T1000 (cell line): ENCODE measurements around the gene MYBPC2.

Experiments
- DNase-seq: peaks from one replicate; lab custom pipeline; 2025; ENCODE audit warnings: mixed read lengths; lab: John Stamatoyannopoulos, UW

The MYBPC2 gene

GRCh38 chr19:50481351-50482149 is 48.9 kb downstream of the MYBPC2 start:
- DNase-seq, result no peak

GRCh38 chr19:50482271-50482855 is 49.7 kb downstream of the MYBPC2 start:
- DNase-seq, result no peak

- no peak for DNase-seq
These were observed 50.2 kb downstream of the MYBPC2 start for GRCh38 chr19:50482916-50483315.

- DNase-seq, result no peak
These were observed 52.7 kb downstream of the MYBPC2 start for GRCh38 chr19:50485284-50485955.

- no peak for DNase-seq
These were observed 54.3 kb downstream of the MYBPC2 start for GRCh38 chr19:50486823-50487515.

GRCh38 chr19:50488389-50489194 is 55.9 kb downstream of the MYBPC2 start:
- DNase-seq, result no peak

GRCh38 chr19:50489461-50490011 is 56.8 kb downstream of the MYBPC2 start:
- DNase-seq, result no peak

- no peak for DNase-seq
These were observed 57.7 kb downstream of the MYBPC2 start for GRCh38 chr19:50490411-50490811.

GRCh38 chr19:50490991-50491472 is 58.3 kb downstream of the MYBPC2 start:
- no peak for DNase-seq

- DNase-seq, result no peak
These were observed 59.8 kb downstream of the MYBPC2 start for GRCh38 chr19:50492303-50493052.

- DNase-seq, result no peak
These were observed 60.5 kb downstream of the MYBPC2 start for GRCh38 chr19:50493171-50493570.

- DNase-seq, result no peak
These were observed 61.7 kb downstream of the MYBPC2 start for GRCh38 chr19:50494186-50495019.

- no peak for DNase-seq
These were observed 62.4 kb downstream of the MYBPC2 start for GRCh38 chr19:50495020-50495531.

- no peak for DNase-seq
These were observed 63.7 kb downstream of the MYBPC2 start for GRCh38 chr19:50496189-50497021.

- no peak for DNase-seq
These were observed 64.3 kb downstream of the MYBPC2 start for GRCh38 chr19:50497022-50497405.

GRCh38 chr19:50498219-50499056 is 65.7 kb downstream of the MYBPC2 start:
- DNase-seq, result no peak

- DNase-seq, result no peak
These were observed 67.5 kb downstream of the MYBPC2 start for GRCh38 chr19:50500060-50500752.
